Activated CD4-positive, alpha-beta T cell treated with anti-CD3 and anti-CD28 coated beads, Interleukin-2, Interleukin-6, amounts not matched to agents 100 ng/mL and 50 ng/mL, durations not matched to agents 16 hours and 8 hours (primary cell): Measurements from ENCODE around the gene BEAN1.
"Not testable (repeated sequence)": the region's sequence is repeated elsewhere in the genome, so short reads cannot be mapped to it uniquely, and the experiment has no call there.

Source experiments
- DNase-seq: peaks from one replicate; pipeline ENCODE4 v3.0.0-alpha.2; 2020

The BEAN1 gene

DNA sequence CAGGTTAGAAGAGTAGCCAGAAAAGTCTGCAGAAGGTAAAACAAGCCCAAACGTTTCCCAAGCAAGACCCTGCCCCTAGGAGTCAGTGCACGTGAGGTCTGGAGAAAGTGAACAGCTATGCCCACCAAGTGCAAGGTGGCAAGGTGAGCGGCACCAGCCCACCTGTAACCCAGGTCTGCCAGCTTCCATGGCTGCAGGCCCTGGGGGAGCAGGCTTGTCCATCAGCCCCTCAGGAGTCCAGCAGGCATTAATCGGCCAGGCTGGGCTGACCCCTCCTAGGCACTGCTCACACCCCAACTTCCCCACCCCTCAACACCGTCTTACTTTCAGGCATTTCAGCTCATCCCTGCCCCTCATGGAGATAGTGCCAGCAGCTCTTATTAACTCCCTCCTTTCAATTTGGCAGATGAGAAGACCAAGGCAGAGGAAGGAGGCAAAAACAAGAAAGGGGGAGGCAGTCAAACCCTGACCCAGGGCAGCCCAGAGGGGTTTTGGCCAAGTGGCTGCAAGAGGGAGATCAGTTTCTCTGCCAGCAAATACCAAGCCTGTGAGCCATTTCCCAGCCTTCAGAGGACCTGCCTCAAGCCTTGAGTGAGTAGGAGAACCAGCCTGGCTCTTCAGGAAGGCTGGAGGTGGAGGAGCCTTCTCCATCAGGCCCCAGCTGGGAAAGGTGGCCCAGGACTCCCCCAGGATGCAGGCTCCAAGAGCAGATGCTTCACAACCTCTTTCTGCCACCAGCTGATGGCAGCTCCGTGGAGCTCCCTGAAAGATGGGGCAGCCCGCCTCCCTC lies 14.7 kb downstream of the BEAN1 start:
- no peak for DNase-seq

- DNase-seq = no peak
Observed at GRCh38 chr16:66442502-66443268, 15.6 kb downstream of the BEAN1 start.

DNA sequence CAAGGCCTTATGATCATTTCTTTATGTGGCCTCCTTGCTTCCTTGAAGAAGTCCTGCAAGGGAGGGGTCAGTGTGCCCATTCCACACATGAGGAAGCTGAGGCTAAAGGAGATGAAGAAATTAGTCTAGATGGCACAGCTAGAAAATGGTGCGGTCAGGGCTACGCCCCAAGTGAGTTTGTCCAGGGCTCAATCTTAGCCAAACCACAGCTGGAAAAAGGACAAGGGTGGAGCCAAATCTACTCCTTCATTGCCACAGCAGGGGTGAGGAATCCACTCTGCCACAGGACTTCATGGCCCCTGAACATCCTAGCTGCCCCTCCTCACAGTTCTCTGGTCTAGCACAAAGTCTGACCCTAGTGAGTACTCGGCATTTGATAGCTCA lies 16.2 kb downstream of the BEAN1 start:
- DNase-seq = no peak

DNA sequence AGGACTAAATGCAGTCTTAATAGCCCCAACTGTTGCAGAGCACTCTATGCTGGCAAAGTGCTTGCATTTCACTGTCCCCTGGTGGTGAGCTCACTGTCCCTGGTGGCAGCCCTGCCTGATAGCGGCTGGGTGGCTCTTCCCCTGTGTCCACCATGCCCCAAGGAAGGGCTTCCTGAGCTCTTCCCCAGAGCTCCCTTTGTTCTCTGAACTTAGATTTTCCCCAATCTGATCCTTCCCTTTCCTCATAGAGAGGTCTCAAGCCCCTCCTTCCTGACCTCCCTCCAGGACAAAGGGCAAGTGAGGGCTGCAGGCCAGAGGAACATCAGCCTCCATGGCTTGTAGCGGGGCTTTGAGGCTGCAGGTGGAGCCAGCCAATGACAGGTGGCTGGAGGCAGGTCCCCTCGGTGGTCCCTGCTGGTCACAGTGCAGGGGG lies 17.0 kb downstream of the BEAN1 start:
- DNase-seq = no peak

DNA sequence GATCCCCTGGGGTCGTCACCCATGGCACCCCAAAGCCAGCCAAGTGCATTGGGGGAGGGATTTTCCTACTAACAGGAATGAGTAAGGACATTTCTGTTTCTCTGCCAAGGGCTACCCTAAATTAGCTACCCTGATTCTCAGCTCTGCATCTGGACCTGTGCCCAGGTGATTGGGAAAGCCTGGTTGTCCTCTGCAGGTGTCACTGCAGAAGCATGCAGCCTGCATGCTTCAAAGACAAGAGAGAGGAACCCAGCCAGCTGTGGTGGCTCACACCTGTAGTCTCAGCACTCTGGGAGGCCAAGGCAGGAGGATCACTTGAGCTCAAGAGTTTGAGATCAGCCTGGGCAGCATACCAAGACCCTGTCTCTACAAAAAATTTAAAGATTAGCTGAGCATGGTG lies 19.6 kb downstream of the BEAN1 start:
- no peak for DNase-seq

DNA sequence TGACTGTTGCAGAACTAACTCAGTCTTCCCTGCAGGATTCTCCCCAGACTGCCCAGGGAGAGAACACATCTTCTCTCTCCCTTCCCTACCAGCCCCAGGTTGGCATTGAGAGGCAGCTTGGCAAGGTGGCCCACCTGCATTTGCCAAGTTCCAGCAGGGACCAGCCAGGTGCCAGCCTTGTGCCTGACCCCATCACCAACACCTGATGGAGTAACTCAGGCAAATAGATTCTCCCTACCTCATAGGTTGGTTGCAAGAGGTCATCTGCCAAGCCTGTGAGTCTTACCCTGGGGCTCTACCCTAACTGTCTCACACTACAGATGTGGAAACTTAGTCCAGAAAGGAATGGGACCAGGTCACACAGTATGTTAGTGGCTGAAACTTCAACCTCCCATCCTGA lies 20.4 kb downstream of the BEAN1 start:
- DNase-seq = no peak

- DNase-seq = no peak
Observed at GRCh38 chr16:66451548-66451947, 24.5 kb downstream of the BEAN1 start.

GRCh38 chr16:66453230-66453629 lies 26.1 kb downstream of the BEAN1 start:
- DNase-seq = not testable (repeated sequence)

- no peak for DNase-seq
Observed at GRCh38 chr16:66454751-66455150, 27.7 kb downstream of the BEAN1 start.

GRCh38 chr16:66455970-66456369 lies 28.9 kb downstream of the BEAN1 start:
- DNase-seq = no peak

DNA sequence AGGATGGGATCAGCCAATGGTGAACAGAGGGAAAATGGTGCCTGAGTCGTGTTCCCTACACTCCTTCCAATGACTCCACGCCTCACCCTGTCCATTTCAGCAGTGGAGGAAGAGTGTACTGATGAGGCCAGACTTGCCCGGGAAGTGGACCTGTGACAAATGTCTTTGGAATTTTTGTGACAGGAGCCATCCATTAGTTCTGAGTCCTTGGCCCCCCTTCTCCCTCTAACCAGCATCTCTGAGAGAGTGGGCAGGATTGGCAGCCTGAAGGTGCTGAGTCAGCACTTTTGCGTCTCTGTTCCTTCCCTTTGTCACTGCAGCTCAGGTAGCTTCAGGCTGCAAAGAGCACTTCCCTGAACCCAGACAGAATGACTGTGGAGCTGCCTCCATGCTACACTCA lies 30.8 kb downstream of the BEAN1 start:
- DNase-seq = no peak

DNA sequence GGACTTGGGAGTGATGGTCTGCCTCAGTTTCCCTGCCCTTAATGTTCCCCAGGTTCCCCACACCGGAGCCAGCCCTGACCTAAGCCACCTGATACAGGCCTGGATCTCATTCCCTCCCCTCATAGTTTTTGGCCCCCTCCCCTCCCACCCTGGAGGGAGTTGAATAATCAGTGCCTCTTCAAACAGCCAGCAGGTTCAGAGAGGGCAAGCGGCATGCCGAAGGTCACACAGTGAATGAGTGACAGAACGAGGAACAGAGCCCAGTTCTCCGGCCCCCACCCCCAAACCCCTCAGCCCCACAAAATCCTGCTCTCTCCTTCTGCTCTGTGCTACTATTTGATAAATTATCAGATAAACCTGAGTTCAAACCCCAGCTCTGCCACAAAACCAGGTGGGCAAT lies 31.2 kb downstream of the BEAN1 start:
- DNase-seq = no peak

- DNase-seq = no peak
Observed at GRCh38 chr16:66458853-66459252, 31.8 kb downstream of the BEAN1 start.

- DNase-seq = no peak
Observed at GRCh38 chr16:66459878-66460277, 32.8 kb downstream of the BEAN1 start.

GRCh38 chr16:66460703-66461102 lies 33.6 kb downstream of the BEAN1 start:
- no peak for DNase-seq

DNA sequence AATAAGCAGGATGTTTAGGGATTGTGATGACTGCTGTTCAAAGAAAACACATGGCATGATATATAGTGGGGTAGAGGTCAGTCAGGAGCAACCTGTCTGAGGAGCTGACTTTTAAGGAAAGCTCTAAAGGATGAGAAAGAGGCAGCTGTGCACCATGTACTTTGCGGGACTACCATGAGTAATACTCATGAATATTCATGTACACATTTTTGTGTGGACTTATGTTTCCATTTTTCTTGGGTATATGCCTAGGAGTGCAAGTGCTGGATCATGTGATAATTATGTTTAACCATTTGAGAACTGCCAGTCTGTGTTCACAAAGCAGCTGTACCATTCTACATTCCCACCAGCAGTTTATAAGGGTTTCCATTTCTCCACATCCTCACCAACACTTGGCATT lies 35.8 kb downstream of the BEAN1 start:
- no peak for DNase-seq

DNA sequence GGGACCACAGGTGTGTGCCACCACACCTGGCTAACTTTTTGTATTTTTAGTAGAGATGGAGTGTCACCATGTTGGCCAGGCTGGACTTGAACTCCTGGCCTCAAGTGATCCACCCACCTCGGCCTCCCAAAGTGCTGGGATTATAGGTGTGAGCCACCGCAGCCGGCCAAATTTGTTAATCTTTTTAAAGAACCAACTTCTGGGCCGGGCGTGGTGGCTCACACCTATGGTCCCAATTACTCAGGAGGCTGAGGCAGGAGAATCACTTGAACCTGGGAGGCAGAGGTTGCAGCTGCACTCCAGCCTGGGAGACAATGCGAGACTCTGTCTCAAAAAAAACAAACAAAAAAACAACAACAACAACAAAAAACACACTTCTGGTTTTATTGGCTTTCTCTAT lies 38.9 kb downstream of the BEAN1 start:
- not testable (repeated sequence) for DNase-seq

- DNase-seq = not testable (repeated sequence)
Observed at GRCh38 chr16:66466636-66467035, 39.5 kb downstream of the BEAN1 start.

- no peak for DNase-seq
Observed at GRCh38 chr16:66467611-66468010, 40.5 kb downstream of the BEAN1 start.

DNA sequence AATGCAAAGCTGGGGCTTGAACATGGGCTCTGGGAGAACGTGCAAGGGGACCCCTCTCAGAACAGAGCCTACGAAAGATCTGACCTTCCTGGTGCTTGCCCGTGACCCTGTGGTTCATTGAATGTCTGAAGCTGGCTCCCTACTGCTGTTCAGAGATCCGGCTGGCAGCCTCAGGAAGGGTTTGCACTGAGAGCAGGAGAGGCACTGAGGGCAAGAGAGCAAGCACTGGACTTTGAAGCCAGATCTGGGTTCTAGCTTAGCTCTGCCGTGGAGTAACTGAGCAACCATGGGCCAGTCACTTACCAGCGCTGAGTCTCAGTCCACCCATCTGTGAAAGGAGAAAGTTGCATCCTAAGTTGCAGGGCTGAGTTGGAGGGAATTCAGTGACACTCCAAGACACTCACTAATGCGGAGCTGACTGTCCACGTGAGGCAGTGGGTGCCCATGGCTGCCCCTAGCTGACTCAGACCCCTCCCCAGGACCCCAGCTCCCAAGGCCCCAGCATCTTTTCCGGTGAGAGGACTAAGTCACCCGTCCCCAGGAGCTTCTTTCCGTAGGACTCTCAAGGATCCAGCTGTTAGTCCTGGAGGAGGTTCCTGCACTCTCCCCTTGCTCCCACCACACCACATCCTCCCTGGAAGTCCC lies 41.3 kb downstream of the BEAN1 start:
- no peak for DNase-seq

DNA sequence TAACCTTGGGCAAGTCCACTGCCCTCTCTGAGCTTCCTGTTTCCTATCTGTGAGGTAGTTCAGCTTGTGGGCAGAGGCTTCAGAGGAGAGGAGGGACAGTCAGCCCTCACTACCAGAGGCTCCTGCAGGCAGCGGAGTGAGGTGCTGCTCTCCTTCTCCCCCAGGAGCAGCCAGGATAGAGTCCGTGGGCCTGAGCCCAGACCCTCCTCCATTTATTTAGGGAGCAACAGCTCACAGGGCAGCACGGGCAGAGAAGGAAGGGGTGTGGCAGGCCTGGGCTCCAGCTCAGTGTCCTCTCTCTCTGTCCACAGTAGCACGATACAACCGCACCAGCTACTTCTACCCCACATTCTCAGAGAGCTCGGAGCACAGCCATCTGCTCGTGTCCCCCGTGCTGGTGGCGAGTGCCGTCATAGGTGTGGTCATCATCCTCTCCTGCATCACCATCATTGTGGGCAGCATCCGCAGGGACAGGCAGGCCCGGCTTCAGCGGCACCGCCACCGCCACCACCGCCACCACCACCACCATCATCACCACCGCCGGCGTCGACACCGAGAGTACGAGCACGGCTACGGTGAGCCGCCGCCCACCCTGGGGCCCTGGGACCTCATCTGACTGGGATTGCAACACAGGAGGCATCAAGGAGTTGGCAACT lies 42.3 kb downstream of the BEAN1 start:
- DNase-seq = no peak

DNA sequence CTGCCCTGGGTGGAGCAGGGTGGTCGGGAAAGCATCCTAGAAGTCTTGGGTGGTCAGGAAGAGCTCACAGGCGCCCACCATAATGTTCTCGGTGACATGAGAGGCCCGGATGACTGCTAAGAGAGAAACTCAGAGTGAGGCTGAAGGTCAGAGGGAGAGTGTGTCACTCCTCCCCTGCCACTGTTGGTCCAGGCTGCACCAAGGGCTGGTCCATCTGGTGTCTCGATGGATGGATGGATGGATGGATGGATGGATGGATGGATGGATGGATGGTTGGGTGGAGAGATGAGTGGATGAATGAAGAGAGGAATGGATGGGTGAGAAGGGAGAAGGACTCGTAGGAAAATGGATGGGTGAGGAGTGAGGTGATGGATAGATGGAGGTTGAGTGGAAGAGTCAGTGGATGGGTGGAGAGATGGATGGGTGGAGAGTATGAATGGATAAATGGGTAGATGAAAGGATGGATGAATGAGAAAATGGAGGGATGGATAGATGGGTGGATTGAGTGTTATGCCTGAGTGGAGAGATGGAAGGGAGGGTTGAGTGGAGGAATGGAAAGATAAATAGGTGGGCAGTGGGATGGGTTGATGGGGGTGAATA lies 43.0 kb downstream of the BEAN1 start:
- DNase-seq = no peak

- no peak for DNase-seq
Observed at GRCh38 chr16:66470556-66470955, 43.5 kb downstream of the BEAN1 start.
